22Rv1 (cell line): ENCODE measurements around the gene PLAC9.

ENCODE experiments used
- H3K27ac ChIP-seq: fragments of 450-650 bp; 2 replicates; pipeline ENCODE4 v1.5.1; 2017
- CTCF ChIP-seq: fragments of 450-650 bp; IDR thresholded peaks from 2 replicates; pipeline ENCODE4 v1.5.1; 2017; ENCODE audit warnings: mild to moderate bottlenecking
- ZFX ChIP-seq: fragments of 450-650 bp; IDR thresholded peaks from 2 replicates; pipeline ENCODE4 v1.6.1; 2017; ENCODE audit warnings: antibody characterized with exemption, borderline replicate concordance

Gene PLAC9

DNA sequence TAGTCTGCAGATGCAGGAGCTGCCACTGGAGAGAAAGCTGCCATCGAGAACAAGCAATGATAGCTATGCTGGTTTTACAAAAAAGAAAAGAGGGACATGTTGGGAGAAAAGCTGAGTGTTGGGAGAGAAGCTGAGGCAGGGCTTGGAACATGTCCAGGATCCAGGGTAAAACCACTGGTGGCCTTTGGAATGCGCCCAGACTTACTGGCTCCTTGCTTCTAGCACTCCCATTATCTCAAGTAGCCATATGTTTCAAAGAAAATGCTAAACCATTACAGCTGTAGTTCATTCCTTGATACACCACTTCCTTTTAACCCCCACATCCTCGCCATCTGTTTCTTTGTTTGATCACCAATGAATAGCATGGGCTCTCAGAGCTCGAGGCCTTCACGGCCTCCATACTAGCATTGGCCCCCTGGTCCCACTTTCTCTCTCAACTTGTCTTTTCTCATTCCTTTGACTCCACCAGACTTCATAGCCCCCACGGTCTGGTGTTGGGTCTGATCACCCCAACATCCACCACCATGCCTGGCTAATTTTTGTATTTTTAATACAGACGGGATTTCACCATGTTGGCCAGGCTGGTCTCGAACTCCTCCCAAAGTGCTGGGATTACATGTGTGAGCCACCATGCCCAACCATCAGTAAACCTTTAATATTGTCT, 23.8 kb upstream of the PLAC9 start:
- TF ChIP-seq ZFX (no peak), CTCF (no peak)
- H3K27ac ChIP-seq, result no peak overlapping the region

- H3K27ac ChIP-seq, result no peak overlapping the region
- TF ChIP-seq CTCF (no peak), ZFX (no peak)
These were observed 21.5 kb upstream of the PLAC9 start for GRCh38 chr10:80110986-80111385.

GRCh38 chr10:80118669-80119068, 13.9 kb upstream of the PLAC9 start:
- no peak for TF ChIP-seq ZFX

GRCh38 chr10:80122110-80122710, 10.3 kb upstream of the PLAC9 start:
- H3K27ac ChIP-seq, result no peak overlapping the region
- TF ChIP-seq ZFX, result no peak
- TF ChIP-seq CTCF, result no peak

More at GRCh38 chr10:80118669-80119068, 13.9 kb upstream of the PLAC9 start:
- H3K27ac ChIP-seq, result no peak overlapping the region

DNA sequence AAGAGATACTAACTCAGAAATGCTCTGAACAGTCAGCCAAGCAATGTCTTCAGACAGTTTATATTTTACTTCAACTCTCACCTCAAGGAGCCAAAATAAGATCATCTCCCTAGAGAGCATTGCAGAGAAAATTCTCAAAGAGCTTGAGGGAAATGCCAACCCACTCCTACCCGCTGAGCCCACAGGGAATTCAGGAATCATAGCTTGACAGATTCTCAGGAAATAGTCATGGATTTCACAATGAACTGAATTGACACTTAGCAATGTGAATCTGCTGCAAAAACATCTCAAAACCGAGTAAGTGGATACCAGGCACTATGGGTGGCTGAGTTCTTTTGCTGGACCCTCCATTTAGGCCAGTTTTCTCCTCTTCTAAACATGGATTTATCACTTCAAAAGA, 9.8 kb upstream of the PLAC9 start:
- TF ChIP-seq CTCF (no peak), ZFX (no peak)
- no peak overlapping the region for H3K27ac ChIP-seq

DNA sequence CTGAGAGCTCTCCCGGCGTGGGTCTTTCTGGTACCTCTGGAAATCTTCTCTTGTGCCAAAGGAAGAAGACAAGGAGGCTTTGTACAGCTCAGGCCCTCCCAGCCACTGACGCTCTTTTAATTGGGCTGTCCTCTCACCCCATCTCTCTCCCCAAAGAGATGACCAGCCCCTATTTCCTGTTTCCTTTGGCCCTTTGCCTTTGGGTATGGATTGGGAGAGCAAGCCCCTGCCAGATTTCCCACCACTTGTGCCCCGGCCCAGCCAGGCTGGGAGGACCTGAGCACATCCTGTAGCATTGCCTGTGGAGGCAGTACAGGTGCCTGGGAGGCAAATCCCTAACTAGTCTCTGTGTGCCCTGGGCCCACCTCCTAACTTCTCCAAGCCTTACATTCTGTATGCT, 5.7 kb upstream of the PLAC9 start:
- H3K27ac ChIP-seq, result no peak overlapping the region
- TF ChIP-seq CTCF (no peak), ZFX (no peak)

- TF ChIP-seq CTCF (no peak), ZFX (no peak)
These were observed 1.0 kb upstream of the PLAC9 start for GRCh38 chr10:80131499-80131901.

More at GRCh38 chr10:80131499-80131901, 1.0 kb upstream of the PLAC9 start:
- no peak overlapping the region for H3K27ac ChIP-seq
